NCI-H748 treated with DMSO at 0.1 percent for 48 hours (cell line): Measurements from ENCODE around the gene STK33.

ENCODE experiments used
- DNase-seq: peaks from one replicate; lab custom pipeline; 2025; lab: John Stamatoyannopoulos, UW

The STK33 gene

DNA sequence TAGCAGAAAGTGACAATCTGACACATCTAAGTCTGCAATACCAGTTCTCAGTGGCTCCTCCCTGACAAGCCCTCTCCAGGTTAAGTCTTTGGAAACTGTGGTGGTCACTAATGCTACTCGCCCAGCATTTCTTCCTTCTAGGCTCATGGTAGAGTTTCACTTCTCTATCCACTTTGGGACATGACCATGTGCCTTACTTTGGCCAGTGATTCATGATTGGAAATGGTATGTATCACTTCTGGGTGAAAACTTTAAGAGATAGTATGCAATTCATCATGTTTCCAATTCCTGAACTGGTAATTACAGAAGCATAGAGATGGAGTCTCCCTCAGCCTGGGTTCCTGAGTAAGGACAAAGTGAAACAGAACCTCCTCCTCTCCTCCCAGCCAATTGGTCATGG lies 178.8 kb downstream of the STK33 start:
- DNase-seq: no peak

DNA sequence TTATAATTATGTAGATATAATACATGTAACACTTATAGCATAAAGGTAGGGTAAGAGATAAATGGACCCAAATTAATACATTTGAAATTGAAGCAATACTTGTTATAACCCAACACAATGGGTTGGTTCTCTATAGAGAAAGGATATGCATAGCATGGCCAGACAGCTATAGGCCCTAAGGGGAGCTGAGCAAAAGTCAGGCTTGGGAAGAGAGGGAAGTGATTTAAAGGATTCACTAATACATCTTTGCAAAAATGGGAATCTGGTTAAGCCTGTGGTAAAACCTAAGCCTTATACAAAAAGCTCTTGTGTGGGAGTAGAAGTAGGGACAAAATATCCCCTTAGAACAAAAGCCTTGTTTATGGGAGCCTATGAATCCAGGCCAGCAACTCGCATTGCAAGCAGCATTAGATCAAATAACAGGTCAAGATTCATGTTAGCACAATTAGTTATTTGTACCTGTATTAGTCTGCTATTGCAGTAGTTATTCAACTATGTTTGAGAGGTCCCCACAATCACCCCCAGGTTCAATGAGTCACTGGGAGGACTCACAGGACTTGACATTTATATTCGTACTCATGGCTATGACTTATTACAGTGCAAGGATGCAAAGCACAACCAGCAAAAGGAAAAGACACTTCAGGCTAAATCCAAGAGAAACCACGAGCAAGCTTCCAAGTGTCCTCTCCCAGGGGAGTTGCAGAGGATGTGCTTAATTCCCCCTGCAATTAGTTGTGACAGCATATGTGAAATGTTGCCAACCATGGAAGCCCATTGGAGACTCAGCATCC lies 185.7 kb downstream of the STK33 start:
- no peak for DNase-seq

DNA sequence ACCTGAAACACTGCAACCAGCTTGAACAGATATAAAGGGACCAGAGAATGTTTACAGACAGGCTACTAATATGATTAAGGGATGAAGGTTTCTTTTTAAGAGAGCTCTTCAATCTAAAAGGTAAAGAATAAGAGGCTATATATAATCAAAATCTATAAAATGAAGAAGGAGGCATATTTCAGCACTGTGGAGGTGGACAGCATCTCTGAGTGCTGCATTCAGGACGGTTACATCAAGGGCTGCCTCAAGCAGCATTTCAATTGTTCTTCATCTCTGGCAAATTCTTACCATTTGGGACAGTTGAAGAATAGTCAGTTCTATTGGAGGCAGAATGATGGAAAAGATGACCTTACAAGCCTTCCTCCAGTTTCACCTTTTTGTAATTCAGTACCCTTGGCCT lies 190.7 kb downstream of the STK33 start:
- DNase-seq: no peak

DNA sequence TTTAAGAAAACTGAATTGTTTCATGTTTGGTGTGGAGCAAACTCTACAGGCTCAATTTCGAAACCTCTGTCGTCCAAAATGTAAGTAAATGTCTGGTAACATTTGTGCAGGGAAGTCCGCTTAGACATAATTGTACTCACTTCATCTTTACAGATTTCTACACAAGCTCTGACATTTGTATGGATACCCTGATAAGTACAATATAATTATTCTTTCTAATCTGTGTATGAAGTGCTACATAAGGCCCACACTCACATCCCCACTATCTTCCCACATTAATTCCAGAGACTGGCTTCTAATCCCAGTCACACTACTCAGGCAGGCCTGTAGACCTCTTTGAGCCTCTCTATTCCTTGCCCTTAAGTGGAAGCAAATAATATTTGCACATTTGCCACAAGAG lies 201.1 kb downstream of the STK33 start:
- DNase-seq: no peak

DNA sequence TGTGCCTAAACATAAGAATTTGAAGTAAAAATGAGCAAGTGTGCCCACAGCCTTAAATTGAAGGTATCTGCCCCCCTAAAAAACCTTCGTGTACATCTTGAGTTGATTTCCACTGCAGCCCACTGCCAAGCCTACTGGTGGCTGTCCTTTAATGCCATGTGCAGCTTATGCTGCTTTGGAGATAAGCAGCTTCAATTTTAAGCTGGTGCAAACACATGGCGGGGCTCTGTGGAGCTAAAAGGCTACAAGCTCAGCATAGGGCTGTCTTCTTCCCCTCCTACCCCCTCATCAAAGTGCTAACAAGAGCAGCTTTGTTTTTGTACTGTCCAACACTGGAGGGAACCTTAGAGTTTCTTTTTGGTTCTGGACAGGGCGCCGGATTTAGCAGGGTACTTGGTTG lies 201.9 kb downstream of the STK33 start:
- no peak for DNase-seq

DNA sequence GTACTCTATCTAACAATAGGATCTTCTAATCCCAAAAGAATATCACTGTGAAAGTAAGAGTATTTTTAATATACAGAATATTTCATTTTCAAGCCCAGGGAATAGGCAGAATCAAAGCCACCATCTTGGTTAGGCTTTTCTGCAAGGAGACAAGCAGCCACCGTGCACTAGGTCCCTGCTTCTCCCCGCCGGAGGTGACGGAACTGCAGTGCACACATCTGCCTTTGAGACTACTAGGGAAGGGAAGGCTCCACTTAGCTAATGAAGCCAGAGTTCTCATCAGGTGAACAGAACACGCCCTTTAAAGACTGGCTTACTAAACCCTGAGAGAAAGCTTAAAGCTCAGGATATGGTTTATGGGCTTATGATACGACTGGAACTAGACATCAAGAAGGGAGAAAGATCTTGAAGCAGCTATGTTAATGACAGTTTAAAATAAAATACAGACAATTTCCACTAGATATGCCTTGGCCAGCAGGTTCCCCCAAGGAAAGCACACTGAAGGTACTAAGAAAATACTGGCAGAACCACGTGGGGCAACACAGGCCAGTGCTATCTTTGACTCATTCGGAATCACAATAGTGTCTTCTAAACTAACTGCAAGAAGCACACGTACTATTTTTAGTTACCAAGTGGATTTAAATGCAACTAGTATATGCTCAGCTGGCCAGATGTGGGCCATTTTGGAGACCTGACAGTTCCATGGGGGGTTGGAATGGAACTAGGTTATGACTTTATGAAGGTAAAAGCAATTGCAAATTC lies 203.0 kb downstream of the STK33 start:
- DNase-seq: no peak

DNA sequence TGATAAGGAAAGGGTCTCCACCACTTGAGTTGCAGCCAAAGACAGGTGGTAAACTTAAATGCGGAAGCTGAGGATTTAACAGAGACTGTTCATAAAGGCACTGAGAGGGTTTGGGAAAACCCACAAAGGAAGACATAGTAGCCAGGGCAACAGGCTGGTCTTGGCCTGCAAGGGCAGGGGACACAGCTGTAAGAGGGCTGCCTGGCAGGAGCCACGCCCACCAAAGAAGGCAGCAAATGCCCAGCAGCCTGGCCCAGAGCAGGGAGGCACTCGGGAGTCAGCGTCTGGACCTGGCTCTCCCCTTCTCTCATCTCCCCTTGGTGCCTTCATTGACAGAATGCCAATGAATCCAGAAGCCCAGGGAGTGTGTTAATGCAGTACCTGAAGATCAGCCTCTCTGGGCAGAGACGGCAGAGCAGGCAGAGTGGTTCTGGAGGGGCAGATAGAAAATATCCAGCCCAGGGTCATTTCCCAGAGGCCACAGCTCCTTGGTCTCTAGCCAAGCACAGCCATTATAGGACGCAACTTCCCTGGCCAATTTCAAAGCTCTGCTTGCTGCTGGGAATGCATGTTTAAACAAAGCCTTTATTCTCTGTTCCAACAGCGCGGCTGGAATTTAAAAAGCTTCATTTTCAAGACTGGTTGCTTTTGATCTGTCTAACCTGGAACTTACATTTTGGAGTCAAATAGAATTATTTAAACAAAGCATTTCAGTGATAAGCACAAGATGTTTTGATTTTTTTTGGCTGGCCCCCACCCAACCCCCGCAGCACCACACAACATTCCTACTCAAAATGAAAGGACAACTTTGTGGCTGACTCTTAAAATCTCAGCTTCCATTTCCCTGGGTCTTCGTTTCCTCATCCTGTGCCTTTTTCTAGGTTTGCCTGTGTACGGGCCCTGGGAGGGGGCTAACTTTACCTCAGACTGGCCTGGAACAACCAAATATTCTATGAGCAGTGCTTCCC lies 204.7 kb downstream of the STK33 start:
- DNase-seq: no peak

DNA sequence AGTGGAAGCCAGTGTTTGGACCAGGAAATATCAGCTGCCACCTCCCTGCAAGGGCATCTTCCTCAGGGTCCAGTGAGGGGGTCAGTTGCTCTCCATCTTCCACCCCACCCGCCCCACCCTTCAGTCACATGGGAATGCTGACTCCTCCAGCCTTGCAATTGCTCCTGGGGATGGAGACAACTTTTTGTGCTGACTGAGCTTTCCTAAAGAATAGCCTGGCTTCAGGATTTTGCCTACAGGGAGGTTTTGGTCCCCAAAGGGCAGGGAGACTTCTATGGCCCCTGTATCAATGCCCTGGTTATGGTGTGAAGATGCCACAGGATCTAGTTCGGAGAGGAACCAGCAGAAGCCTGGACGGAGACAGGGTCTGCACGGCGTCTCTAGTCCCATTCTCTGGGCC lies 206.3 kb downstream of the STK33 start:
- DNase-seq: no peak

DNA sequence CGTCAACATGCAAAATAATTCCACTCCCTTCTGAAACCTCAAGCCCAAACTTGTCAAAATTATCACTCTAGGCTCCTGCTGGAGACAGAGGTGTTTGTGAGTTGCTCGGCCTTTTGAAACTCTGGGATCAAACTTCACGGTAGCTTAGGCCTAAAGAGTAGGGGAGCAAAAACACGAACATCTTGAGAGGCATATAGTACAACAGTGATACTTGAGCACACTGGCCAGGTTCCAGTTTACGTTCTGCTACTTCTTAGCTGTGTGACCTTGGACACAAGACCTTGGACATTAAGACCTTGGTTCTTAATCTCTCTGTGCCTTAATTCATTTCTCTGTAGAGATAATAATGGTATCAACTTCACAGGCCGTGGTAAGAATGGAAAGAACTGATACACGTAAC lies 206.9 kb downstream of the STK33 start:
- no peak for DNase-seq

DNA sequence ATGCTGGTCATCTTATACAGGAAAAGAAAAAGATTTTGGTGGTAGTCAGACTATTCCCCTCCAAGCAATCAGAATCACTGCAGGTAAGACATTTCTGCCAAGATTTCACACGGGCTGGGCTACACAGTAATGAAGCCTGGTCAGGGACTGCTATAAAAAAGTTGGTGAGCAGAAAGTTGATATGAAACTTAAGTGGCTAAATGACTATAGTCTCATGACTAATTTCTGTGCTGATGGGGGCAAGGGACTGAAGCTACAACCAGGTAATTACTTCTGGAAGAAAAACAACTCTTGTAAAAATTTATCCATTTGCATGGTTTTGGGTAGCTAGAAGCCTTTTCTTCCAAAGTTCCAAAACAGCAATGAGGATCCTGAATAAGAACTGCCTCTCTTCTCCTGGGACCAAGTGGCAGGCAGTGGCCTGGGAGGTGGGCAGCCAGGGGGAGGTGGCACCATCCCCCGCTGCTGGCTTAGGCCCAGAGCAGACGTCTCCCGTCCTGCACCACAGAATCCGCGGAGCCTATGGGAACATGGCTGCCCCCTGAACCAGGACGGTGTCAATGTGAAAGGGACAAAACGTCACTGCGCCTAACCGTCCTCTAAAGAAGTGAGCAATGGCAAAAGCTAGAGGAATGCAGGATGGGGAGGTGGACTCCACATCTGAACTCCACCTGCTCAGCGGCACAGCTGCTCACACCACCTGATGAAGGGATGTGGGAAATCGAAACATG lies 207.7 kb downstream of the STK33 start:
- no peak for DNase-seq

DNA sequence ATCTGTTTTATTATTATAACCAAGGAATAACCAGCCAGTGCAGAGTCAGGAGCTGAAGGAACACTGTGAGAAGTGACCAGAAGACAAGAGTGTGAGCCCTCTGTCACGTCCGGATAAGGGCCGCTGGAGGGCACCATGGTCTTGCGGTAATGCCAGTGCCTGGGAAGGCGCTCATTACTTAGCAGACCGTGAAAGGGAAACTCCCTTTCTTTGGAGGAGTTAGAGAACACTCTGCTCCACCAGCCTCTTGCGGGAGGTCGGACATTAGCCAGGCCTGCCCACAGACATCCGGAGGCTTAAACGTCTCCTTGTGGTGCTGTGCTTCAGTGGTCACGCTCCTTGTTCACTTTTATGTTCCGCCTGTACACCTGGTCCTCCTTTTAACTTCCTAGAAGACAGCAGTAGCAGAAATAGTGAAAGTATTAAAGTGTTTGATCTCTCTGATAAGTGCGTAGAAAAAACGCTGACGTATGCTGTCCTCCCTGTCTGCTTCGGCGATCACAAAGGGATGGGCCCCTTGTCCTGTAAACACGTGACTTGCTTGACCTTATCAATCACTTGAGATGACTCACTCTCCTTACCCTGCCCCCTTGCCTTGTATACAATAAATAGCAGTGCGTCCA lies 209.7 kb downstream of the STK33 start:
- no peak for DNase-seq

DNA sequence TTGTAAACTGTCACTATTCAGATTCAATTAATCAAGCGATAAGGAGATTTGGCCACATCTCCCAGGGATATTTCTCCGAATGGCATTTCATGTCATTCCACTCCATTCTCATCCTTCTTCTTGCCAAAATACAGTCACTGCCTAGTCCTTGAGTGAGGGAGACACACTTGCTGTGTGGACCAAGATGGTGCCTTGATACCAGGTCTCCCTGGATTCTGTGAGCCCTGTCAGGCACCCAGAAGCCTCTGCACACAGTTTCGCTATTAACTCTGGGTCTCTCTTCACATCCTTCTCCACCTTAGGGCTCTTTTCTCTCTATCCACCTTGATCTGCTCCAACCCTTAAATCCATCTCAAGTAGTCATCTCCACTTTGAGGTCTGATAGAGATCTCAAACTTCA lies 210.4 kb downstream of the STK33 start:
- no peak for DNase-seq

DNA sequence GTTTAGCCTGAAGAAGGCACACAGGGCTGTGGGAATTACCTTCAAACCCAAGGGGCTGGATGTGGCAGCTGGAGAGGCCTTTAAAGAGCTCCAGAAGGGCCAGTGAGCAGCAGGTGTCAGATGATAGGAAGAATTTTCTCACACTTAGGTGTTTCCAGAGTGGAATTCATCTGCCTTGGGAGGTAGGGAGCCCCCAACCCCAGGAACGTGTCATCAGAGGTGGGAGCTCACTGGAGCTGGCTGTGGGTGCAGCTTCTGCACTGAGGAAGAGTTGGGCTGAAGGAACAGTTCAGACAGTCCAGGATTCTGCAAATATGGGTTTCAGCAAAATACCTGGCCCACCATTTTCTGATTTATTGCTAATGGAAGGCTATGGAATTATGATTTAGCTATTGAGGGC lies 210.8 kb downstream of the STK33 start:
- DNase-seq: no peak

DNA sequence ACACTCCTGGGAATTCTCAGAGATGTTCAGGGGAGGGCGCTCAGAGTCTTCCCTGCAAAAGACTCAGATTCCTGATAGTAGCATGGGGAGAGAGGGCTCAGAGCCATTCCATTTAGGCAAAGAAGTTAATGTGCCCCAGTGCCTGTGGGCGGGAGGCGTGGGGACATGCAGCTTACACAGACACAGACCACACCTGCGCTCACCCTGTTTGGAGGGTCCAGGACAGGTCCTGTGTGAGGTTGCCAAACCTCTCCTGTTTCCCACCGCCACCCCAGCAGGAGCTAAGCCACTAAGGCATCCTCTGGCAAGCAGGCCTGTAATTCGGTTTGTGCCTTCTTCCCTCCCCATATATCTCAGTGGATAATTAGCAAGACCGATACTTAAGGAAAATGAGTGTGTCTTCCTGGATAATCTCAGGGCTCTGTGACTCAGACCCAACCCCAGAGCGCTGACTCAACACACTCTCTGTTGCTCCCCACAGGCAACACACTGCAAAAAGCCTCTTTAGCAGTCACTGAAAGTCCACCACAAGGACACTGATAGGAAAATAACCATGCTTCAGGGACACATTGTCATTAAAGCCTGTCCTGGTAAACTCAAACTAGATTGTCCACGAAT lies 211.5 kb downstream of the STK33 start:
- DNase-seq: no peak

DNA sequence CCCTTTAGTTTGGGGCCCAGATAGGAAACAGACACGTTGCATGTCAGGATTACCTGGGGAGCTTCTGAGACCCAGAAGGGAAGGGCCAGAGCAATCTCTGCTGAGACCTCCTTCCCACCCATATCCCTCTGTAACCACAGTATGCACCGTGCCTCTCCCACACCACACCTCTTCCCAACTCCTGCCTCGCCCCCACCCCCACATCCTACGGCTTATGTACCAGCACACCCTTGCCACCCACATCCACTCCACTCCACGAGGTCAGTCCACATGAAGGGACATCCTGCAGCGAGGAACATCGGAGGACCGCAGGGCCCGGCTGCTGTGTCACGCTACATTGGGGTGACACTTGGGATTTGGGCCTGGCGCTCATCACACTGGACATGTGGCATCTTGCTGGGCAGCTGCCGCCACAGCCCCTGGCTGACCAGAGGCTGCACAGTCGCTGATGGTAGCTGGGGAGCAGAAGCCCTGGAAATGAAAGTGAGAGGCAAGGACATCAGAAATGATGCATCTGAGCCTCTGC lies 212.1 kb downstream of the STK33 start:
- no peak for DNase-seq

DNA sequence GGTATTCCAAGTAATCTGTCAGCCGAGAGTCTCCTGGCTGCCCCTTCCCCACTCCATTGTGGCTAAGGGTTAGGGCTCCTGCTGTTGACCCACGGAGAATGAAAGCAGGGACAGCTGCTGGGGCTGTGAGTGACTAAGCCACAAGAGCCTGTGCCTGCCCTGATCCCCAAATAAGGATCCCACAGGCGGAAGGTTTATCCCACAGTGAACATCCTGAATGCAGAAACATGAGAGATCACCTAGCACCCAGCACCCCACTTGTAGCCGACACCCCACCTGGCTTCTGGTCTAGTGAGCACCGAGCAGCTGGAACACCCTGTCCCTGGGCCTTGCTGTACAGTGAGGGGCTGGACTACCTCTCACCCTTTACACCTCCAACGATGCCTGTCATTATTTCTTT lies 212.7 kb downstream of the STK33 start:
- DNase-seq: no peak

DNA sequence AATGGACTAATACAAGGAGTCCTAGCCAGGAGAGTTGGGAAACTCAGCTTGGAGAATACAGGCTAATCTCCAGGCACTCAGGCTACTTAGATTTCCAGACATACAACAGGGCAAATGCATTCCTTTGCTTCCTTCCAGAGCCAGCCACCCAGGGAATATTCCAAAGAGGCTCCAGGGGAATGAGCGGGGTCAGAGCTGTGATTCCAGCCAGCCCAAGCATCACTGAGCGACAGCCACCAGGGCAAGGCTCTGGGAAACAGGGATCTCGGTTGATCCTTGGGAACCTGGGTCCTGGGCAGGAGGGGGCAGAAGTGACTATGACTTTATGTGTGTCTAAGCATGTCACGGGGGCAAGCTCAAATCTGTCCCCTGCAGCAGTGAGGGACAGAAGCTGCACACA lies 218.1 kb downstream of the STK33 start:
- DNase-seq: no peak

DNA sequence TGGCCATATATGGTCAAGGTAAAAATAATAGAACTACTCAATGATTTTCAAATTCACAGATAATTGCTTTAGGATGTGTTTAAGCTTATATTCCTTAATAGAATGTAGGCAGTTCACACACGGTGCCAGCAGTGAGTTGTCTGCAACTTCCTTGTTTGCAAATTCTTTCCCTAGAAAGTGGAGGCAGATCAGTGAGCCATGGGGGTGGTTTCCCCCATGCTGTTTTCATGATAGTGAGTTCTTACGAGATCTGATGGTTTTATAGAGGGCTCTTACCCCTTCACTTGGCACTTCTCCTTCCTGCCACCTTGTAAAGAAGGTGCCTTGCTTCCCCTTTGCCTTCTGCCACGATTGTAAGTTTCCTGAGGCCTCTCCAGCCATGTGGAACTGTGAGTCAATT lies 218.6 kb downstream of the STK33 start:
- DNase-seq: no peak

DNA sequence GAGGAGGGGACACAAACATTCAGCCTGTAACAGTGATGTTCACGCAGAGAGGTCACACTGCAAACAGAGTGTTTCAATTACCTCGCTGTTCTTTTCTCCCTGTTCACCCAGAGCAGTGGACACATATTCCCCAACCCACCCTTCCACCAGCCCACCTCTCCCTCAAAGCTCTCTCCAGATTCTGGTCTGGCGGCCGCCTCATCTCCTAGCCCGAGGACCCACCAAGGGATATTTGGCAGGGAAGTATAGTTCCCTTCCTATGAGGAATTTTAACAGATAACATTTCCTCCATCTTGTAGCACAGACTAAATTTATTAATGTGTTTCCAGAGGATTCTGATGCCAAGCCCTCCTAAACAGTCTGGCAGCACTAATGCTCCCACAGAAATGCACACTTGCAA lies 219.3 kb downstream of the STK33 start:
- DNase-seq: no peak
